Testis (tissue), 2 donors: ENCODE measurements around the gene TNNT1.

Experiments used
- POLR2A ChIP-seq: fragments of 450-650 bp; IDR thresholded peaks from one replicate; pipeline ENCODE4 v1.6.1; 2017; ENCODE audit warnings: antibody characterized with exemption, mild to moderate bottlenecking, moderate library complexity
- TF ChIP-seq, protein P1 (sequence below), 3 experiments: fragments of 450-650 bp in 2 of 3; fragments of 200-600 bp in 1 of 3; sonication (generic) in 1 of 3; IDR thresholded peaks; one replicate each; pipeline ENCODE4 v1.5.1; 2016 to 2019; ENCODE audit warnings: antibody characterized with exemption in 3 of 3, mild to moderate bottlenecking in 2 of 3, moderate library complexity in 1 of 3

DNA sequence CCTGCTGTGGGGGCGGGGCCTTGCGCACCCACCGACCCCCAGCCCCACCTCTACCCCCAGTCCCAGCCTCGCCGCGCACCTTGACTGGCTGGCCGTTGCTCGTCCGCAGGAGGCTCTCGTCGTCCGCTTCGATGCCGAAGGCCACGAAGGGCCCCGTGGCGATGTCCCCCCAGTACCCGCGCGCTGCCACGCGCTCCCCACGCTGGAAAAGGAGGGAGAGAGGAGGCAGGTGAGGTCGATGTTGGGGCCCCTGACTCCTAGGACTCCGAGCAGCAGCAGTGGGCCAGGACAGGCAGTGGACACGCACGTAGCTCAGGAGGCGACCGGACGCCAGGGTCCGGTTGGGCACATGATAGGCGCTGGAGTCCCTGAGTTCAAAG, 12.0 kb upstream of the TNNT1 start:
- TF ChIP-seq, protein P1, sequence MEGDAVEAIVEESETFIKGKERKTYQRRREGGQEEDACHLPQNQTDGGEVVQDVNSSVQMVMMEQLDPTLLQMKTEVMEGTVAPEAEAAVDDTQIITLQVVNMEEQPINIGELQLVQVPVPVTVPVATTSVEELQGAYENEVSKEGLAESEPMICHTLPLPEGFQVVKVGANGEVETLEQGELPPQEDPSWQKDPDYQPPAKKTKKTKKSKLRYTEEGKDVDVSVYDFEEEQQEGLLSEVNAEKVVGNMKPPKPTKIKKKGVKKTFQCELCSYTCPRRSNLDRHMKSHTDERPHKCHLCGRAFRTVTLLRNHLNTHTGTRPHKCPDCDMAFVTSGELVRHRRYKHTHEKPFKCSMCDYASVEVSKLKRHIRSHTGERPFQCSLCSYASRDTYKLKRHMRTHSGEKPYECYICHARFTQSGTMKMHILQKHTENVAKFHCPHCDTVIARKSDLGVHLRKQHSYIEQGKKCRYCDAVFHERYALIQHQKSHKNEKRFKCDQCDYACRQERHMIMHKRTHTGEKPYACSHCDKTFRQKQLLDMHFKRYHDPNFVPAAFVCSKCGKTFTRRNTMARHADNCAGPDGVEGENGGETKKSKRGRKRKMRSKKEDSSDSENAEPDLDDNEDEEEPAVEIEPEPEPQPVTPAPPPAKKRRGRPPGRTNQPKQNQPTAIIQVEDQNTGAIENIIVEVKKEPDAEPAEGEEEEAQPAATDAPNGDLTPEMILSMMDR (IDR thresholded peaks at IDR 0.05), result no peak
- no peak for TF ChIP-seq POLR2A
